ENCODE measurements around the gene GGA3. TPM values are rescaled to one million over a fixed set of nuclear protein-coding genes. Genes with fewer than 3 reads are reported as not detected.
"Not testable (repeated sequence)": the region's sequence is repeated elsewhere in the genome, so short reads cannot be mapped to it uniquely, and the experiment has no call there.

The GGA3 gene
- total RNA-seq, 1 donor from 2014 or later: 4.7 TPM

GRCh38 chr17:75292810-75293448 lies 31.5 kb upstream of the GGA3 start:
- not testable (repeated sequence) for H3K36me3 ChIP-seq (ENCODE audit: control insufficient read depth in 3 of 3, insufficient read depth in 3 of 3, low read length in 3 of 3); H3K9ac ChIP-seq (ENCODE audit: low read depth in 1 of 3, low read length in 3 of 3); H3K27ac ChIP-seq (ENCODE audit: low read depth, low read length); H3K4me3 ChIP-seq (ENCODE audit: low read length in 3 of 3); H3K27me3 ChIP-seq (ENCODE audit: control insufficient read depth in 3 of 3, insufficient read depth in 3 of 3, low read length in 3 of 3); H3K9me3 ChIP-seq (ENCODE audit: control insufficient read depth in 3 of 3, low read length in 3 of 3)
- H3K4me1 ChIP-seq (ENCODE audit: control insufficient read depth in 3 of 3, insufficient read depth in 3 of 3, low read length in 3 of 3): peaks cover 6 to 11% (median 7%) of the 10 kb centered on the region in 3 donors

DNA sequence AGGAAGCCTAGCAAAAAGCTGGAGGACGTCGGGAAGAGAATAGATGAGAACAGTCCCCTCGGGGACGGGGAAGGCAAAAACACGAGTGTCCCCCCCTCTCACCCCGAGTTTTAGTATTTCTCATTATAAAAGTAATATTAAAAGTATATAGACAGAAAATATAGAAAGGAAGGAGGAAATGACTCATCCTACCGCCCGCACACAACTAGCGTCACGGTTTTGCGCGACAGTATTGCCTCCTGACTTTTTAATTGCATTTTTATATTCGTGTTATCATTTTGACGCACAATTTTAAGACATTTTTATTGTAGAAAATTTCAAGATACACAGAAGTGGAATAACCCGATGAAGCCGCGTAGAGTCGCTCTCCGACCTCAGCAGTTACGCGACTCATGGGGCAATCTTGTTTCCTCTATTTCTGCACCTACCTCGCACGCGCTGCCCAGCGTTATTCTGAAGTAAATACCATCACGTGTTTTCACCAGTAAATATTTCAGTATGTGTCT lies 28.5 kb upstream of the GGA3 start:
- H3K27me3 ChIP-seq (ENCODE audit: control insufficient read depth in 3 of 3, insufficient read depth in 3 of 3, low read length in 3 of 3): no peaks in the 10 kb centered on the region

DNA sequence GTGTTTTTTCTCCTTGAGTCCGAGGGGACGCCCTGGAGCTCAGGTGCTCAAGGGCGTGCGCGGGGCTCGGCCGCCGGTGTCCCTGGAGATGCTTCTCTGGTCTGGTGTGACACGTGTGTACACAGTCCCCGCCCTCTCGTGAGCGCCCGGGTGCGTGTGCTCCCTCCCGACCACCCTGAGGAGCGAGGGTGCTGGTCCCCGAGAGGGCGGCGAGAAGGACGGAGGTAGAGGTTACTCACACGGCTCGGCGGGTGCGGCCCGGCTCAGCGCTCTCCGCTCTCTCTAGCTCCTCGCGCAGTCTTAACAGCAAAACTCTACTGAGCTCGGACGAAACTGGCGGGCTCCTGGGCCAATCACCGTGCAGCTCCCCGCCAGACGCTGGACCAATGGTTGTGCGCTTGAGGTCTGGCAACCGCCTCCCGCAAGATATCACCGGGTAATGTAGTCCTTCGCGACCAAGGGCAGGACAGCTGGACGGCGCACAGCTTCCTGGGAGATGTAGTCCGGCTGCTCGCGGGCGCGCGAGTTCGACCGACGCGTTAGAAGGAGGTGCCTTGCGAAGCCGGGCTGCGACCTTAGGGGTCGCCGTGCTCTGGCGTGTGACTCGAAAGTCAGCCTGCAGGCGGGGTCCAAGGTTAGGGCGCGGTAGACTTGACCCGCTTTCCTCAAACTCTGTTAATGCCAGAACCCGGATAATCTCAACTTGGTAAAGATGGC lies 27.9 kb upstream of the GGA3 start, which contains the start of gene SLC25A19:
Gene SLC25A19 (minus strand): TSS at position 319 of the 717 bp plus-strand sequence. CDS start 2,669 bp downstream, outside the sequence.
- Histone ChIP-seq H3K9me3 (ENCODE audit: control insufficient read depth in 3 of 3, low read length in 3 of 3) (no peaks in the 10 kb centered on the region), H3K4me3 (ENCODE audit: low read length in 3 of 3) (peak within 1 kb of the TSS; percentile 85 to 93 (median 93)), H3K4me1 (ENCODE audit: control insufficient read depth in 3 of 3, insufficient read depth in 3 of 3, low read length in 3 of 3) (peaks cover 6 to 11% (median 7%) of the 10 kb centered on the region in 3 donors), H3K9ac (ENCODE audit: low read depth in 1 of 3, low read length in 3 of 3) (peak within 1 kb of the TSS; percentile 88 to 94 (median 89)), H3K36me3 (ENCODE audit: control insufficient read depth in 3 of 3, insufficient read depth in 3 of 3, low read length in 3 of 3) (peaks cover 11 to 14% (median 13%) of the 10 kb centered on the region in 3 donors), H3K27ac (ENCODE audit: low read depth, low read length) (peak within 1 kb of the TSS; percentile 85), H3K27me3 (ENCODE audit: control insufficient read depth in 3 of 3, insufficient read depth in 3 of 3, low read length in 3 of 3) (no peaks in the 10 kb centered on the region)

More for the DNA sequence above, 28.5 kb upstream of the GGA3 start:
- peaks cover 6 to 11% (median 7%) of the 10 kb centered on the region in 3 donors for H3K4me1 ChIP-seq (ENCODE audit: control insufficient read depth in 3 of 3, insufficient read depth in 3 of 3, low read length in 3 of 3)
- no peaks in the 10 kb centered on the region for H3K9me3 ChIP-seq (ENCODE audit: control insufficient read depth in 3 of 3, low read length in 3 of 3)
- peak overlapping the region; percentile 81 to 94 (median 84) for H3K9ac ChIP-seq (ENCODE audit: low read depth in 1 of 3, low read length in 3 of 3)
- H3K27ac ChIP-seq (ENCODE audit: low read depth, low read length): peak overlapping the region; percentile 85
- H3K36me3 ChIP-seq (ENCODE audit: control insufficient read depth in 3 of 3, insufficient read depth in 3 of 3, low read length in 3 of 3): peaks cover 11 to 14% (median 13%) of the 10 kb centered on the region in 3 donors
- H3K4me3 ChIP-seq (ENCODE audit: low read length in 3 of 3): peak overlapping the region; percentile 85 to 93 (median 90)

DNA sequence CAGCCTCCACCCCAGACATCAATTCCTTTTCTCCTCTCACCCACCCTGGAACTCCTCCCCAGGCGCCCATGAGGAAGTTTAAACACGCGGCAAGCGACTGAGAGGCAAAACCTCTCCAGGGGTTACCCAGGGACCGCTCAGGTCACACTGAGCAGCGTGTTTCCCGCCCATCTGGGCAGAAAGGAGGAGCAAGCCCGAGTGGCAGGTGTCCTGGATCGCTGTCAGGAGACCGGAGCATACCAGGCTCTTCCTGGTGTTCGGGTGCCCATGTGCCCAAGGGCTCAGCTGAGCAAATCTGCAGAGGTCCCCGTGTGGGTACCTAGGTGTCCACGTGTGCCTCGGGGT lies 27.3 kb upstream of the GGA3 start:
- no peaks in the 10 kb centered on the region for H3K9me3 ChIP-seq (ENCODE audit: control insufficient read depth in 3 of 3, low read length in 3 of 3)
- H3K4me3 ChIP-seq (ENCODE audit: low read length in 3 of 3): peak overlapping the region; percentile 85 to 93 (median 88)
- peaks cover 6 to 11% (median 7%) of the 10 kb centered on the region in 3 donors for H3K4me1 ChIP-seq (ENCODE audit: control insufficient read depth in 3 of 3, insufficient read depth in 3 of 3, low read length in 3 of 3)
- no peaks in the 10 kb centered on the region for H3K27me3 ChIP-seq (ENCODE audit: control insufficient read depth in 3 of 3, insufficient read depth in 3 of 3, low read length in 3 of 3)
- peak overlapping the region; percentile 88 to 90 (median 89) for H3K9ac ChIP-seq (ENCODE audit: low read depth in 1 of 3, low read length in 3 of 3)
- peak overlapping the region; percentile 85 for H3K27ac ChIP-seq (ENCODE audit: low read depth, low read length)
- H3K36me3 ChIP-seq (ENCODE audit: control insufficient read depth in 3 of 3, insufficient read depth in 3 of 3, low read length in 3 of 3): peaks cover 11 to 14% (median 13%) of the 10 kb centered on the region in 3 donors

- Histone ChIP-seq H3K9ac (ENCODE audit: low read depth in 1 of 3, low read length in 3 of 3) (peak overlapping the region in 2 of 3 donors; percentile 38 to 89), H3K36me3 (ENCODE audit: control insufficient read depth in 3 of 3, insufficient read depth in 3 of 3, low read length in 3 of 3) (peaks cover 13 to 15% (median 15%) of the 10 kb centered on the region in 3 donors), H3K4me1 (ENCODE audit: control insufficient read depth in 3 of 3, insufficient read depth in 3 of 3, low read length in 3 of 3) (peaks cover 6 to 11% (median 7%) of the 10 kb centered on the region in 3 donors), H3K27me3 (ENCODE audit: control insufficient read depth in 3 of 3, insufficient read depth in 3 of 3, low read length in 3 of 3) (no peaks in the 10 kb centered on the region), H3K27ac (ENCODE audit: low read depth, low read length) (peak overlapping the region; percentile 85), H3K4me3 (ENCODE audit: low read length in 3 of 3) (peak overlapping the region in 2 of 3 donors; percentile 88 to 93), H3K9me3 (ENCODE audit: control insufficient read depth in 3 of 3, low read length in 3 of 3) (no peaks in the 10 kb centered on the region)
Measured at GRCh38 chr17:75288359-75288758, 27.0 kb upstream of the GGA3 start.

- peaks cover 16 to 19% (median 16%) of the 10 kb centered on the region in 3 donors for H3K36me3 ChIP-seq (ENCODE audit: control insufficient read depth in 3 of 3, insufficient read depth in 3 of 3, low read length in 3 of 3)
- H3K4me3 ChIP-seq (ENCODE audit: low read length in 3 of 3): no peak overlapping the region
- no peak overlapping the region for H3K27ac ChIP-seq (ENCODE audit: low read depth, low read length)
- H3K9ac ChIP-seq (ENCODE audit: low read depth in 1 of 3, low read length in 3 of 3): no peak overlapping the region
- no peaks in the 10 kb centered on the region for H3K9me3 ChIP-seq (ENCODE audit: control insufficient read depth in 3 of 3, low read length in 3 of 3)
- peaks cover 6 to 11% (median 7%) of the 10 kb centered on the region in 3 donors for H3K4me1 ChIP-seq (ENCODE audit: control insufficient read depth in 3 of 3, insufficient read depth in 3 of 3, low read length in 3 of 3)
- no peaks in the 10 kb centered on the region for H3K27me3 ChIP-seq (ENCODE audit: control insufficient read depth in 3 of 3, insufficient read depth in 3 of 3, low read length in 3 of 3)
Measured at GRCh38 chr17:75287221-75287620, 25.8 kb upstream of the GGA3 start.

- Histone ChIP-seq H3K36me3 (ENCODE audit: control insufficient read depth in 3 of 3, insufficient read depth in 3 of 3, low read length in 3 of 3) (peaks cover 21 to 24% (median 23%) of the 10 kb centered on the region in 3 donors), H3K27me3 (ENCODE audit: control insufficient read depth in 3 of 3, insufficient read depth in 3 of 3, low read length in 3 of 3) (no peaks in the 10 kb centered on the region), H3K9ac (ENCODE audit: low read depth in 1 of 3, low read length in 3 of 3) (no peak overlapping the region)
Measured at GRCh38 chr17:75285123-75285522, 23.7 kb upstream of the GGA3 start.

GRCh38 chr17:75280189-75280588 lies 18.8 kb upstream of the GGA3 start:
- H3K36me3 ChIP-seq (ENCODE audit: control insufficient read depth in 3 of 3, insufficient read depth in 3 of 3, low read length in 3 of 3): peaks cover 17 to 21% (median 18%) of the 10 kb centered on the region in 3 donors
- H3K9me3 ChIP-seq (ENCODE audit: control insufficient read depth in 3 of 3, low read length in 3 of 3); H3K4me3 ChIP-seq (ENCODE audit: low read length in 3 of 3); H3K27ac ChIP-seq (ENCODE audit: low read depth, low read length); H3K4me1 ChIP-seq (ENCODE audit: control insufficient read depth in 3 of 3, insufficient read depth in 3 of 3, low read length in 3 of 3); H3K27me3 ChIP-seq (ENCODE audit: control insufficient read depth in 3 of 3, insufficient read depth in 3 of 3, low read length in 3 of 3); H3K9ac ChIP-seq (ENCODE audit: low read depth in 1 of 3, low read length in 3 of 3): not testable (repeated sequence)

More at GRCh38 chr17:75285123-75285522, 23.7 kb upstream of the GGA3 start:
- Histone ChIP-seq H3K9me3 (ENCODE audit: control insufficient read depth in 3 of 3, low read length in 3 of 3) (no peaks in the 10 kb centered on the region), H3K27ac (ENCODE audit: low read depth, low read length) (no peak overlapping the region), H3K4me3 (ENCODE audit: low read length in 3 of 3) (no peak overlapping the region), H3K4me1 (ENCODE audit: control insufficient read depth in 3 of 3, insufficient read depth in 3 of 3, low read length in 3 of 3) (peaks cover 6 to 11% (median 7%) of the 10 kb centered on the region in 3 donors)

DNA sequence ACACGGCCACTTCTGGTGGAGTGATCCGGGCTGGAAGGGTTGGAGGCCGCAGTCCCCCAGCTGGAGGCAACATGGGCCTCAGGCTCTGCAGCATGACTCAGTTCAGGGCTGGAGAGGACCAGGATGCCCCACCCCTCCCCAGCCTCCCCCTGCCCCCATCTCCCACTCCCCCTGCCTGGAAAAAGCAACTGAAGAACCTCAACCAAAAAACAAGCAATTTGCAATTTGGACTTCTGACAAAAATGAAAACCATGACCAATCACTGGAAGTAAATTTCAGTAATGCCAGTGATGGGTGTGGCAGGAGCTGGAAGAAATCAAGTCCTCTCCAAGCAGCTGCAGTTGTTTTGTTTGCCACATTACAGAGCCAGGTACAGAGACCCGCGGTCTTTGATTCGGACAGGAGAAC lies 16.3 kb upstream of the GGA3 start:
- Histone ChIP-seq H3K27me3 (ENCODE audit: control insufficient read depth in 3 of 3, insufficient read depth in 3 of 3, low read length in 3 of 3) (no peaks in the 10 kb centered on the region), H3K9ac (ENCODE audit: low read depth in 1 of 3, low read length in 3 of 3) (no peak overlapping the region), H3K4me1 (ENCODE audit: control insufficient read depth in 3 of 3, insufficient read depth in 3 of 3, low read length in 3 of 3) (peaks cover under 1 to 4% (median 2%) of the 10 kb centered on the region in 3 donors), H3K27ac (ENCODE audit: low read depth, low read length) (no peak overlapping the region), H3K4me3 (ENCODE audit: low read length in 3 of 3) (no peak overlapping the region), H3K36me3 (ENCODE audit: control insufficient read depth in 3 of 3, insufficient read depth in 3 of 3, low read length in 3 of 3) (peaks cover 20 to 25% (median 21%) of the 10 kb centered on the region in 3 donors), H3K9me3 (ENCODE audit: control insufficient read depth in 3 of 3, low read length in 3 of 3) (no peaks in the 10 kb centered on the region)

All from skeletal muscle tissue (tissue), 4 donors.